Rectal smooth muscle tissue (tissue), 1 donor: ENCODE results near the gene TOMM22.

ENCODE experiments used
- H3K27ac ChIP-seq: one replicate; pipeline ENCODE4 v1.7.0; 2013; ENCODE audit warnings: low read depth, low read length, inconsistent platforms
- H3K27me3 ChIP-seq: one replicate; pipeline ENCODE4 v1.7.0; 2013; ENCODE audit warnings: low read length; ENCODE audit not compliant: control insufficient read depth, insufficient read depth
- H3K36me3 ChIP-seq: one replicate; pipeline ENCODE4 v1.7.0; 2013; ENCODE audit warnings: low read length; ENCODE audit not compliant: control insufficient read depth, insufficient read depth
- H3K4me1 ChIP-seq: one replicate; pipeline ENCODE4 v1.7.0; 2013; ENCODE audit warnings: low read length; ENCODE audit not compliant: control insufficient read depth, insufficient read depth
- H3K4me3 ChIP-seq: one replicate; pipeline ENCODE4 v1.7.0; 2013; ENCODE audit warnings: low read length
- H3K9ac ChIP-seq: one replicate; pipeline ENCODE4 v1.7.0; 2013; ENCODE audit warnings: low read length

The TOMM22 gene

DNA sequence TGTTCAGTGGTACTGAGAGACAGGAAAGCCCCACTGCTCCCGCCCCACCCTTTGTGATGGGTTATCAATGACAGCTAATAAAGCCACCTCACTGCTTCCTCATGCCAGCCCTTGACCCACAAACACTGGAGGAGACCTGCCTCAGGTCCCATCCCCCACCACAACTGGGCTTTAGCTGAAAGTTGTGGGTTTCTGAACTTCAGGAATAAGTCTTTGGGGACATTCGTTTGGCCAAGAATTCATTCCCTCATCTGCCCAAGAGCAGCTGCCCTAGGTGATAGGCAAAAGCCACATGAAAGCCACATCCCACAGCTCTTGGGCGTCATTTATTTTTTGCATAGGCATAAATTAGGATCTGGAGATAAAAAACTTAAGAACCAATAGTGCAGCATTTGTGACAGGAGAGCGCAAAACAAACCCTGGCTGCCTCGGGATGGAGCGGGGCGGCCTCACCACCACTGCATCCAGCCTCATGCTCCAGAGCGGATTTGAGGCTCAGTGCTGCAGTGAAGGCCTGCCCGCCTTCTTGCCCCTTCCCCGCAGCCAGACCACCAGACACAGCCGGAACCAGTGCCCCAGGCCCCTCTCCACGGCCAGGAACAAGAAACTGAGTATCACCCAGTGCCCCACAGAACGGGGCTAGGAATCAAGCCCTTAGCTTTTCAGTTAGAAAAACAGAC, 52.8 kb downstream of the TOMM22 start:
- Histone ChIP-seq H3K9ac (no peak overlapping the region), H3K27ac (peak overlapping the region; percentile 85), H3K4me1 (peaks cover 23% of the 10 kb centered on the region), H3K36me3 (peaks cover 46% of the 10 kb centered on the region), H3K27me3 (no peaks in the 10 kb centered on the region), H3K4me3 (no peak overlapping the region)
